Activated CD4-positive, alpha-beta T cell treated with anti-CD3 and anti-CD28 coated beads for 4 hours (primary cell): ENCODE results near the gene KCTD16.

Experiments
- DNase-seq, 2 donors: peaks; one replicate each; pipeline ENCODE4 v3.0.0-alpha.2; 2020

The KCTD16 gene

GRCh38 chr5:144416196-144416595 is 245.5 kb downstream of the KCTD16 start:
- DNase-seq = no peak

- no peak for DNase-seq
Measured at GRCh38 chr5:144418719-144419118, 248.0 kb downstream of the KCTD16 start.

GRCh38 chr5:144421411-144421810 is 250.7 kb downstream of the KCTD16 start:
- no peak for DNase-seq

- DNase-seq = no peak
Measured at GRCh38 chr5:144422018-144422727, 251.5 kb downstream of the KCTD16 start.

- no peak for DNase-seq
Measured at GRCh38 chr5:144427866-144428265, 257.2 kb downstream of the KCTD16 start.

GRCh38 chr5:144428326-144428725 is 257.7 kb downstream of the KCTD16 start:
- no peak for DNase-seq

- no peak for DNase-seq
Measured at GRCh38 chr5:144429405-144429804, 258.7 kb downstream of the KCTD16 start.

- DNase-seq = no peak
Measured at GRCh38 chr5:144429905-144430304, 259.2 kb downstream of the KCTD16 start.

- no peak for DNase-seq
Measured at GRCh38 chr5:144433140-144433822, 262.6 kb downstream of the KCTD16 start.

- DNase-seq = no peak
Measured at GRCh38 chr5:144433893-144434292, 263.2 kb downstream of the KCTD16 start.

- DNase-seq = no peak
Measured at GRCh38 chr5:144436007-144436406, 265.3 kb downstream of the KCTD16 start.

- DNase-seq = no peak
Measured at GRCh38 chr5:144438237-144438636, 267.6 kb downstream of the KCTD16 start.

- no peak for DNase-seq
Measured at GRCh38 chr5:144448457-144448856, 277.8 kb downstream of the KCTD16 start.

- DNase-seq = no peak
Measured at GRCh38 chr5:144451187-144451973, 280.7 kb downstream of the KCTD16 start.

- no peak for DNase-seq
Measured at GRCh38 chr5:144453753-144454152, 283.1 kb downstream of the KCTD16 start.

GRCh38 chr5:144457160-144457559 is 286.5 kb downstream of the KCTD16 start:
- no peak for DNase-seq

- no peak for DNase-seq
Measured at GRCh38 chr5:144458216-144458615, 287.5 kb downstream of the KCTD16 start.

- no peak for DNase-seq
Measured at GRCh38 chr5:144460600-144460999, 289.9 kb downstream of the KCTD16 start.

GRCh38 chr5:144462577-144462976 is 291.9 kb downstream of the KCTD16 start:
- no peak for DNase-seq

GRCh38 chr5:144463481-144464223 is 293.0 kb downstream of the KCTD16 start:
- no peak for DNase-seq

- DNase-seq = no peak
Measured at GRCh38 chr5:144464306-144464705, 293.6 kb downstream of the KCTD16 start.

GRCh38 chr5:144465441-144465840 is 294.8 kb downstream of the KCTD16 start:
- no peak for DNase-seq

GRCh38 chr5:144467792-144468191 is 297.1 kb downstream of the KCTD16 start:
- no peak for DNase-seq
